T-cell (primary cell): ENCODE measurements around the gene TSKU. TPM values are rescaled to one million over a fixed set of nuclear protein-coding genes. Genes with fewer than 3 reads are reported as not detected.

Experiments
- ATAC-seq, 4 experiments: fragments of 200-7000 bp in 3 of 4; fragments of 150-1000 bp in 1 of 4; cut with Tn5 transposase; replicated peaks in 1 of 4; 1 replicate in 3 of 4; 2 replicates in 1 of 4; pipeline ENCODE4 v1.10.0; 2021; ENCODE audit warnings: moderate library complexity in 3 of 4, mild to moderate bottlenecking in 2 of 4, moderate number of reproducible peaks in 1 of 4
- CTCF ChIA-PET, 2 donors: fragments of 300-600 bp; sonication (Branson Sonifier 250); formaldehyde crosslinking; loops; one replicate each; lab custom pipeline; 2022; ENCODE audit warnings: antibody characterized with exemption in 2 of 2; lab: Charles Lee
- POLR2A ChIA-PET, 2 donors: fragments of 300-600 bp; sonication (Branson Sonifier 250); formaldehyde crosslinking; loops; one replicate each; lab custom pipeline; 2022; ENCODE audit warnings: antibody characterized with exemption in 2 of 2; lab: Charles Lee
- DNase-seq, 35 experiments: peaks; one replicate each; pipeline versions ENCODE4 v3.0.0 to v3.0.0-alpha.2; 2013 to 2023
- H3K27ac ChIP-seq: one replicate; pipeline ENCODE4 v1.5.1; 2013; ENCODE audit warnings: low read length
- H3K27me3 ChIP-seq, 2 experiments: replicated peaks in 1 of 2; 1 replicate in 1 of 2; 2 replicates in 1 of 2; pipeline versions ENCODE4 v1.6.1 to v1.7.0; 2013; ENCODE audit warnings: low read length in 1 of 2, mixed read lengths in 1 of 2; ENCODE audit not compliant: control insufficient read depth in 2 of 2, insufficient read depth in 2 of 2; ENCODE audit errors: extremely low read depth in 1 of 2
- H3K36me3 ChIP-seq, 2 donors: 1 replicate in 1 of 2; 2 replicates in 1 of 2; pipeline versions ENCODE4 v1.6.1 to v1.7.0; 2013; ENCODE audit warnings: low read length in 1 of 2; ENCODE audit not compliant: control insufficient read depth in 2 of 2, insufficient read depth in 1 of 2; ENCODE audit errors: extremely low read depth in 1 of 2
- H3K4me1 ChIP-seq, 2 experiments: 1 replicate in 1 of 2; 2 replicates in 1 of 2; pipeline versions ENCODE4 v1.6.1 to v1.7.0; 2013; ENCODE audit warnings: low read length in 2 of 2, mixed read lengths in 1 of 2; ENCODE audit not compliant: insufficient read depth in 2 of 2, control insufficient read depth in 1 of 2; ENCODE audit errors: extremely low read depth in 1 of 2
- H3K4me3 ChIP-seq, 2 donors: 1 replicate in 1 of 2; 2 replicates in 1 of 2; pipeline versions ENCODE4 v1.5.1 to v1.7.0; 2013; ENCODE audit warnings: mild to moderate bottlenecking in 2 of 2, low read length in 1 of 2, moderate library complexity in 1 of 2; ENCODE audit not compliant: control insufficient read depth in 1 of 2; ENCODE audit errors: extremely low read depth in 1 of 2
- H3K9me3 ChIP-seq: 2 replicates; pipeline ENCODE4 v1.7.0; 2013
- H3K27ac Mint-ChIP-seq, 2 donors: one replicate each; pipeline ENCODE4 v1.8.0; 2020 to 2021; ENCODE audit warnings: mild to moderate bottlenecking in 2 of 2, mixed read lengths in 2 of 2
- H3K27me3 Mint-ChIP-seq, 2 donors: one replicate each; pipeline ENCODE4 v1.8.0; 2021 to 2022; ENCODE audit warnings: mixed read lengths in 2 of 2
- H3K36me3 Mint-ChIP-seq: one replicate; pipeline ENCODE4 v1.8.0; 2021; ENCODE audit warnings: mixed read lengths
- H3K4me1 Mint-ChIP-seq, 3 donors: one replicate each; pipeline ENCODE4 v1.8.0; 2020 to 2022; ENCODE audit warnings: mixed read lengths in 3 of 3, mild to moderate bottlenecking in 1 of 3
- H3K4me3 Mint-ChIP-seq, 3 donors: one replicate each; pipeline ENCODE4 v1.8.0; 2020 to 2022; ENCODE audit warnings: mild to moderate bottlenecking in 3 of 3, mixed read lengths in 3 of 3, moderate library complexity in 3 of 3
- H3K9me3 Mint-ChIP-seq, 3 donors: one replicate each; pipeline ENCODE4 v1.8.0; 2020 to 2022; ENCODE audit warnings: mixed read lengths in 3 of 3
- WGBS: methylation state at CpG from one replicate; pipeline ENCODE4 v1.1.5; 2013; ENCODE audit warnings: missing lambda C conversion rate; ENCODE audit not compliant: insufficient coverage; 5-methylcytosine and 5-hydroxymethylcytosine counted together
- total RNA-seq, 35 experiments: library from RNA in 6 of 35; stranded (reverse) in 6 of 35; fragments of 120-200 nt in 1 of 35; gene quantifications; one replicate each; pipeline versions ENCODE4 v1.2.1 to v1.2.4 and lab custom pipeline; 2013 to 2026

TSKU gene
- total RNA-seq, 5 donors from 2014 or later (not counting 1 experiment from before 2014, with no cell fraction given) = 0.23 to 0.47 (median 0.32) TPM; not detected in 2

DNA sequence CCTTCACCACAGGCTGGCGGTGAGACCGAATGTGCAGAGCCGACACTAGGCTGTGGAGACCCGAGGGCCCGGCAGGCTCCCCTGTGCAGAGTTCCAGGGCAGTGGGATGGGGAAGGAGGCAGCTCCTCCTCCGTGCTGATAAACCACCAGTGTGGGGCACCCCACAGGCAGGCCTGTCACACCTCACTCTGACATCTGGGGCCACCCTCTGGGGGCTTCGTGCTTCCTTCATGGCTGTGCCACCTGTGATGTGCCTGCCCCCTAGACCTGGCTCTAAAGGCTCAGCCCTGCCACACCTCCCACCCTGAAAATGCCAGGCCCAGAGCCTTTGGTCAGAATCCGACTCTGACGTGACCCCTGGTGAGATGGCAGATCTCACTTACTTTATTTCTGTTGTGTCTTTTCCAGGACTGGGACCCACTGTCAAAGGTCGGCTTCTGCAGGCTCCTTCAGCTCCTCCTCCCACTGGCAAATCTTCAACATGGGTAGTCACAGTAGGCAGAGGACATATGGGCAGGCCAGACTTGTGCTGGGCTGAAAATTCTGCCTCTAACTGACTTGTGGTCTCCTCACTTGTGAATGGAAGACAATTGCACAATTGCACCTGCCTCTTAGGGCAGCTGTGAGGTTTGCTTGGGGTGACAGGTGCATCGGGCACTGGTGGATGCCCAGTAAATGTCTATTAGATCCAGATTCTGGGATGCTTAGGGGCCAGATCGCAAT is 46.2 kb upstream of the TSKU start:
- Histone ChIP-seq H3K27ac (no peak overlapping the region), H3K9me3 (no peaks in the 10 kb centered on the region), H3K27me3 (peaks cover 0 to 22% of the 10 kb centered on the region in 2 experiments), H3K36me3 (no peaks in the 10 kb centered on the region), H3K4me3 (no peak overlapping the region), H3K4me1 (no peaks in the 10 kb centered on the region)
- peaks cover 4% of the 10 kb centered on the region in 2 donors for H3K27me3 Mint-ChIP-seq
- no peak overlapping the region for H3K27ac Mint-ChIP-seq
- H3K4me3 Mint-ChIP-seq = no peak overlapping the region
- DNase-seq (no peak), ATAC-seq (no peak)
- 84% methylated on average over 9 of the region's 12 CpGs for WGBS
- POLR2A ChIA-PET = no interaction called here
- no peaks in the 10 kb centered on the region for H3K9me3 Mint-ChIP-seq
- no peaks in the 10 kb centered on the region for H3K4me1 Mint-ChIP-seq
- CTCF ChIA-PET = interaction anchor here in 1 of 2 donors (1.3 kb wide), 1 partner anchor 183 kb away, joined by 3 read pairs; no protein-coding TSS in a partner anchor
- H3K36me3 Mint-ChIP-seq = no peaks in the 10 kb centered on the region

DNA sequence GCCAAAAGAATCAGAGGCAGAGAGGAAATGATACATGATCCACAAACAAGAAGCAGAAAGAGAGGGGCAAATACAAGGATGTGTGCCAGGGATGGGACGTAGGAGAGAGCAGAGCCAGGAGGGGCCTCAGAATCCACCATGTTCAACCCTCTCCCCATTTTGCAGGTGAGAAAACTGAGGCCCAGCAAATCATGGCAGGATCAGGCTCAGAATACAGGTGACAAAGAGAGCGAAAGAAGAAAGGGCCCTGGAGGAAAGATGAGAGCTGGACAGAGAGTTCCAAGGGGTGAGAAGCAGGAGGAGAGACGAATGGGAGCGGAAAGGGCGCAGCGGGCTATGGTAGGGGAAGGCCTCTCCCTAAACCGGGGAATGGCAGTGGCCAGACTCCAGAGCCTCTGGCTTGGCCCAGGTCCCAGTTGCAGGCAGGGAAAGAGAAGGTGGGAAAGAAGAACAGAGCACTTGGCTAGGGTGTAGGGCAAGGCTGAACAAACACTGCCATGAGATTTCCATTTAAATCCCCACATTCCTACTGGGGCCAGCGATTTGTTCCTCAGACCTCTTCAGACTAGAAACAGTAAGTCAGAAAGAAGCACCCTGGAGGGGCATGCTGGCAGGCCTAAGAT is 44.4 kb upstream of the TSKU start:
- DNase-seq (no peak), ATAC-seq (no peak)
- H3K9me3 ChIP-seq = no peaks in the 10 kb centered on the region
- ChIA-PET POLR2A (no interaction called here), CTCF (no interaction called here)
- no peak overlapping the region for H3K27ac ChIP-seq
- 91% methylated on average over 6 of the region's 8 CpGs for WGBS
- Mint-ChIP-seq H3K4me1 (no peaks in the 10 kb centered on the region), H3K27me3 (peaks cover 4% of the 10 kb centered on the region in 2 donors), H3K27ac (no peak overlapping the region), H3K36me3 (no peaks in the 10 kb centered on the region), H3K9me3 (no peaks in the 10 kb centered on the region), H3K4me3 (no peak overlapping the region)
- H3K27me3 ChIP-seq = peaks cover 0 to 30% of the 10 kb centered on the region in 2 experiments
- no peak overlapping the region for H3K4me3 ChIP-seq
- H3K4me1 ChIP-seq = no peaks in the 10 kb centered on the region
- H3K36me3 ChIP-seq = no peaks in the 10 kb centered on the region

DNA sequence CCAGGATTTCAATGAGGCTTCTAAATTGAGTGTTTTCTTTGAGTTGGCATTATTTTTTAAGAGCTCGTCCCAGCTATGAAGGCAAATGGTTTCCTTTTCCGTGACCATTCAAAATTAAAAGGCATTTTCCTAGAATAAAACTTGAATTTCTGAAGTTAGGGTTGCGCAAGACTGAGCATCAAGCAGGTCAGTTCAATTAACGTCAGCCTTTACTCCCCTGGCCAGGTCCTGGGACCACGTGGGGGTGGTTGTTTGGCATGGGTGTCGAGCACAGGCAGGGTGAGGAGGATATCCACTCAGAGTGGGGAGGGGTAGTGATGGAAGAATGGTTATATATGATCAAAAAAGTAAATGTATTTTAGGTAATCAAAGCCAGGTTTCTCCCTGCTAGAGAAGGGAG is 43.4 kb upstream of the TSKU start:
- DNase-seq = no peak
- Histone ChIP-seq H3K27me3 (peaks cover 0 to 29% of the 10 kb centered on the region in 2 experiments), H3K9me3 (no peaks in the 10 kb centered on the region), H3K36me3 (no peaks in the 10 kb centered on the region), H3K27ac (no peak overlapping the region), H3K4me1 (no peaks in the 10 kb centered on the region), H3K4me3 (no peak overlapping the region)
- POLR2A ChIA-PET = interaction anchor here in 1 of 2 donors (0.7 kb wide), 1 partner anchor 15 kb away, joined by 3 read pairs; no protein-coding TSS in a partner anchor
- ATAC-seq = no peak
- 76% methylated on average over 5 of the region's 6 CpGs for WGBS
- Mint-ChIP-seq H3K27me3 (peaks cover 4% of the 10 kb centered on the region in 2 donors), H3K36me3 (no peaks in the 10 kb centered on the region), H3K27ac (no peak overlapping the region), H3K4me1 (no peaks in the 10 kb centered on the region), H3K9me3 (no peaks in the 10 kb centered on the region), H3K4me3 (no peak overlapping the region)
- CTCF ChIA-PET = interaction anchor here in 1 of 2 donors (0.6 kb wide), 1 partner anchor 69 kb away, joined by 3 read pairs; no protein-coding TSS in a partner anchor

- H3K9me3 ChIP-seq = no peaks in the 10 kb centered on the region
- ATAC-seq = no peak
- H3K36me3 Mint-ChIP-seq = no peaks in the 10 kb centered on the region
- no peak overlapping the region for H3K27ac ChIP-seq
- peaks cover 4% of the 10 kb centered on the region in 2 donors for H3K27me3 Mint-ChIP-seq
- ChIA-PET CTCF (interaction anchor here in 1 of 2 donors (1.1 kb wide), 1 partner anchor 19 kb away, joined by 4 read pairs; no protein-coding TSS in a partner anchor), POLR2A (interaction anchor here in 1 of 2 donors (0.7 kb wide), 1 partner anchor 16 kb away, joined by 3 read pairs; no protein-coding TSS in a partner anchor)
- H3K4me3 ChIP-seq = no peak overlapping the region
- H3K27me3 ChIP-seq = peaks cover 0 to 25% of the 10 kb centered on the region in 2 experiments
- no peak overlapping the region for H3K4me3 Mint-ChIP-seq
- H3K4me1 ChIP-seq = no peaks in the 10 kb centered on the region
- no peak for DNase-seq
- H3K36me3 ChIP-seq = no peaks in the 10 kb centered on the region
- no peaks in the 10 kb centered on the region for H3K4me1 Mint-ChIP-seq
- WGBS = no CpG with 5 or more reads among the region's 5 CpGs
- H3K9me3 Mint-ChIP-seq = no peaks in the 10 kb centered on the region
- H3K27ac Mint-ChIP-seq = no peak overlapping the region
Observed at GRCh38 chr11:76740772-76741171, 42.4 kb upstream of the TSKU start.

GRCh38 chr11:76742902-76743301 is 40.3 kb upstream of the TSKU start:
- Histone ChIP-seq H3K27ac (no peak overlapping the region), H3K9me3 (no peaks in the 10 kb centered on the region), H3K36me3 (no peaks in the 10 kb centered on the region), H3K4me1 (no peaks in the 10 kb centered on the region), H3K27me3 (peaks cover 0 to 18% of the 10 kb centered on the region in 2 experiments), H3K4me3 (no peak overlapping the region)
- no peak for ATAC-seq
- WGBS = 100% methylated on average over 3 of the region's 4 CpGs
- no peak for DNase-seq
- CTCF ChIA-PET = interaction anchor here (0.6 kb wide), 2 partner anchors 45 to 68 kb away, joined by 3 to 5 read pairs; no protein-coding TSS in a partner anchor
- Mint-ChIP-seq H3K27me3 (peaks cover 4 to 10% of the 10 kb centered on the region in 2 donors), H3K4me1 (no peaks in the 10 kb centered on the region), H3K4me3 (no peak overlapping the region), H3K36me3 (no peaks in the 10 kb centered on the region), H3K27ac (no peak overlapping the region), H3K9me3 (no peaks in the 10 kb centered on the region)
- POLR2A ChIA-PET = interaction anchor here in 1 of 2 donors (0.6 kb wide), 1 partner anchor 63 kb away, joined by 3 read pairs; no protein-coding TSS in a partner anchor

GRCh38 chr11:76744186-76745043 is 38.7 kb upstream of the TSKU start:
- H3K9me3 Mint-ChIP-seq = no peaks in the 10 kb centered on the region
- Histone ChIP-seq H3K9me3 (no peaks in the 10 kb centered on the region), H3K36me3 (no peaks in the 10 kb centered on the region), H3K4me1 (no peaks in the 10 kb centered on the region), H3K27ac (no peak overlapping the region), H3K27me3 (peaks cover 0 to 12% of the 10 kb centered on the region in 2 experiments), H3K4me3 (no peak overlapping the region)
- no peaks in the 10 kb centered on the region for H3K36me3 Mint-ChIP-seq
- 55% methylated on average over 7 of the region's 14 CpGs for WGBS
- ATAC-seq (no peak), DNase-seq (no peak)
- CTCF ChIA-PET = no interaction called here
- H3K27ac Mint-ChIP-seq = no peak overlapping the region
- H3K27me3 Mint-ChIP-seq = peaks cover 2 to 6% of the 10 kb centered on the region in 2 donors
- POLR2A ChIA-PET = no interaction called here
- H3K4me3 Mint-ChIP-seq = no peak overlapping the region
- no peaks in the 10 kb centered on the region for H3K4me1 Mint-ChIP-seq
